H1 (cell line): ENCODE results near the gene CFAP20.

ENCODE experiments used
- POLR2A ChIP-seq, 2 experiments: IDR thresholded peaks; 1 replicate in 1 of 2; 2 replicates in 1 of 2; pipeline ENCODE4 v1.6.1; 2011; ENCODE audit warnings: low read depth in 2 of 2, low read length in 2 of 2, mild to moderate bottlenecking in 2 of 2; ENCODE audit errors: control extremely low read depth in 1 of 2
- TF ChIP-seq, protein P1 (sequence below), 3 experiments: IDR thresholded peaks; 1 replicate in 2 of 3; 2 replicates in 1 of 3; pipeline versions ENCODE4 v1.5.1 to v1.6.1; 2011; ENCODE audit warnings: low read length in 3 of 3, mild to moderate bottlenecking in 3 of 3, inconsistent platforms in 2 of 3, low read depth in 1 of 3, moderate library complexity in 1 of 3; ENCODE audit not compliant: insufficient read depth in 1 of 3; ENCODE audit errors: control extremely low read depth in 1 of 3
- TF ChIP-seq, protein P2 (sequence below): IDR thresholded peaks from 2 replicates; pipeline ENCODE4 v1.6.1; 2011; ENCODE audit warnings: low read length, improper control_type of control experiment

DNA sequence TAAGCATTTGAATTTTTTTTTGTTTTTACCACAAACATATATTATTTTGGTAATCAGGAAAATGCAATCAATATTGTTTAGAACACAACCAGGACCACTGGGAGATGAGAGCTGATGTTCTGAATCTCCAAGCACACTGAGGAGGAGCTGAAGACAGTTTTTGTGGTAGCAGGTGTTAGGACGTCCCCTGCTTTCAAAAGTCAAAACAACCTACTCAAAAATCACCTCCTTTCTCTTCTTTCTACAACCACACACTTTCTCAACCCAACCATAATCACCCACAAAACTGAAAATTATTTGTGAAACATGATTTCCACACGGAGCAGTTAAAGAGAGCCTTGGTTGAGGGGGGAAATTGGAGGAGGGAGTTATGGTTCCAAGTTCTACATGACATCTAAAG is 26.7 kb upstream of the CFAP20 start:
- TF ChIP-seq POLR2A (IDR thresholded peaks at IDR 0.05; ENCODE audit: control extremely low read depth in 1 of 2, low read depth in 2 of 2, low read length in 2 of 2), result no peak
- TF ChIP-seq, protein P1, sequence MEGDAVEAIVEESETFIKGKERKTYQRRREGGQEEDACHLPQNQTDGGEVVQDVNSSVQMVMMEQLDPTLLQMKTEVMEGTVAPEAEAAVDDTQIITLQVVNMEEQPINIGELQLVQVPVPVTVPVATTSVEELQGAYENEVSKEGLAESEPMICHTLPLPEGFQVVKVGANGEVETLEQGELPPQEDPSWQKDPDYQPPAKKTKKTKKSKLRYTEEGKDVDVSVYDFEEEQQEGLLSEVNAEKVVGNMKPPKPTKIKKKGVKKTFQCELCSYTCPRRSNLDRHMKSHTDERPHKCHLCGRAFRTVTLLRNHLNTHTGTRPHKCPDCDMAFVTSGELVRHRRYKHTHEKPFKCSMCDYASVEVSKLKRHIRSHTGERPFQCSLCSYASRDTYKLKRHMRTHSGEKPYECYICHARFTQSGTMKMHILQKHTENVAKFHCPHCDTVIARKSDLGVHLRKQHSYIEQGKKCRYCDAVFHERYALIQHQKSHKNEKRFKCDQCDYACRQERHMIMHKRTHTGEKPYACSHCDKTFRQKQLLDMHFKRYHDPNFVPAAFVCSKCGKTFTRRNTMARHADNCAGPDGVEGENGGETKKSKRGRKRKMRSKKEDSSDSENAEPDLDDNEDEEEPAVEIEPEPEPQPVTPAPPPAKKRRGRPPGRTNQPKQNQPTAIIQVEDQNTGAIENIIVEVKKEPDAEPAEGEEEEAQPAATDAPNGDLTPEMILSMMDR (IDR thresholded peaks at IDR 0.05; ENCODE audit: control extremely low read depth in 1 of 3, insufficient read depth in 1 of 3, low read depth in 1 of 3, low read length in 3 of 3), result no peak
- TF ChIP-seq, protein P2, sequence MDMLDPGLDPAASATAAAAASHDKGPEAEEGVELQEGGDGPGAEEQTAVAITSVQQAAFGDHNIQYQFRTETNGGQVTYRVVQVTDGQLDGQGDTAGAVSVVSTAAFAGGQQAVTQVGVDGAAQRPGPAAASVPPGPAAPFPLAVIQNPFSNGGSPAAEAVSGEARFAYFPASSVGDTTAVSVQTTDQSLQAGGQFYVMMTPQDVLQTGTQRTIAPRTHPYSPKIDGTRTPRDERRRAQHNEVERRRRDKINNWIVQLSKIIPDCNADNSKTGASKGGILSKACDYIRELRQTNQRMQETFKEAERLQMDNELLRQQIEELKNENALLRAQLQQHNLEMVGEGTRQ, result no peak
